ENCODE results near the gene CCNJL.

Gene CCNJL, protein sequence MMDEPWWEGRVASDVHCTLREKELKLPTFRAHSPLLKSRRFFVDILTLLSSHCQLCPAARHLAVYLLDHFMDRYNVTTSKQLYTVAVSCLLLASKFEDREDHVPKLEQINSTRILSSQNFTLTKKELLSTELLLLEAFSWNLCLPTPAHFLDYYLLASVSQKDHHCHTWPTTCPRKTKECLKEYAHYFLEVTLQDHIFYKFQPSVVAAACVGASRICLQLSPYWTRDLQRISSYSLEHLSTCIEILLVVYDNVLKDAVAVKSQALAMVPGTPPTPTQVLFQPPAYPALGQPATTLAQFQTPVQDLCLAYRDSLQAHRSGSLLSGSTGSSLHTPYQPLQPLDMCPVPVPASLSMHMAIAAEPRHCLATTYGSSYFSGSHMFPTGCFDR

DNA sequence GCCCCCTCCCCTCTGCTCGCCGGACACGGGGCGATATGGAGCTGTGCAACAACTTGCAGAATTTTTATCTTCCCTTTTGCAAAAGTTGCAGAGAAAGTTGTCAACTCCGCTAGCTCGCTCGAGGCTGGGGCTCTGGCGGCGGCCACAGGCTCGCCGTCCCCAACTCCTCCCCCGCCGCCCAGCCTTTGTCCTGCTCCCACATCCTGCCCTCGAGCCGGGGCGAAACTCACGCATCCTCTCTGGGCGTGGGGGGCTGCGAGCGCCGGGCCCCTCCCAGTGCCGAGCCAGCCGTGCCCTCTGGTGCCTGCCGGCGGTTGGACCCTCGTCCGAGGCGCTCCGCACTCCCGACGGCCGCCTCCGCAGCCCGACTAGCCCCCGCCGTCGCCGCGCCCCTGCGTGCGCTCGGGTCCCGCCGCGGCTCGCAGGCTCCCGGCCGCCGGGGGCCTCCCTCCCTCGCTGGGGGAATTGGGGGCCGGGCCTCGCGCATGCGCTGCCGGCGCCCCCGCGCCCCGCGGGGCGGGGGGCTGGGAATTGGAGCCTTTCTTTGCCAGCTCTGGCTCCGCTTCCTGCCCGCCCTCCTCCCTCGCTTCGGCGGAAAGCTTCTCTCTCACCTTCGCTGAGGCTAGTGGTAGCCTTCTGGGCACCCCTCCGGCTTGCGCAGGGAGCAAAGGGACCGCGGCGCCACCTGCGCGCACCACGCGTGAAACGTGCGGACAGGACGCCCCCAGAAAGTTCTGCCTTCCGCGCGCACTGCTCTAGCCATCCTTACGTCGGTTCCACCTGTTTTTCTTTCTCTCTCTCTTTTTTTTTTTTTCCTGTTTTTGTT is at the start of gene CCNJL:
TSS of gene CCNJL (minus strand) at position 431 of the 826 bp plus-strand sequence. CDS start 641 bp downstream, outside the sequence.
- TF ChIP-seq, protein P1, sequence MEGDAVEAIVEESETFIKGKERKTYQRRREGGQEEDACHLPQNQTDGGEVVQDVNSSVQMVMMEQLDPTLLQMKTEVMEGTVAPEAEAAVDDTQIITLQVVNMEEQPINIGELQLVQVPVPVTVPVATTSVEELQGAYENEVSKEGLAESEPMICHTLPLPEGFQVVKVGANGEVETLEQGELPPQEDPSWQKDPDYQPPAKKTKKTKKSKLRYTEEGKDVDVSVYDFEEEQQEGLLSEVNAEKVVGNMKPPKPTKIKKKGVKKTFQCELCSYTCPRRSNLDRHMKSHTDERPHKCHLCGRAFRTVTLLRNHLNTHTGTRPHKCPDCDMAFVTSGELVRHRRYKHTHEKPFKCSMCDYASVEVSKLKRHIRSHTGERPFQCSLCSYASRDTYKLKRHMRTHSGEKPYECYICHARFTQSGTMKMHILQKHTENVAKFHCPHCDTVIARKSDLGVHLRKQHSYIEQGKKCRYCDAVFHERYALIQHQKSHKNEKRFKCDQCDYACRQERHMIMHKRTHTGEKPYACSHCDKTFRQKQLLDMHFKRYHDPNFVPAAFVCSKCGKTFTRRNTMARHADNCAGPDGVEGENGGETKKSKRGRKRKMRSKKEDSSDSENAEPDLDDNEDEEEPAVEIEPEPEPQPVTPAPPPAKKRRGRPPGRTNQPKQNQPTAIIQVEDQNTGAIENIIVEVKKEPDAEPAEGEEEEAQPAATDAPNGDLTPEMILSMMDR (IDR thresholded peaks at IDR 0.05; ENCODE audit: low read depth, low read length, missing control alignments), result no peak
- no peak for DNase-seq (ENCODE audit: low read depth)
- peak within 1 kb of the TSS; percentile 49 for H3K4me3 ChIP-seq (ENCODE audit: low read depth, low read length)

DNA sequence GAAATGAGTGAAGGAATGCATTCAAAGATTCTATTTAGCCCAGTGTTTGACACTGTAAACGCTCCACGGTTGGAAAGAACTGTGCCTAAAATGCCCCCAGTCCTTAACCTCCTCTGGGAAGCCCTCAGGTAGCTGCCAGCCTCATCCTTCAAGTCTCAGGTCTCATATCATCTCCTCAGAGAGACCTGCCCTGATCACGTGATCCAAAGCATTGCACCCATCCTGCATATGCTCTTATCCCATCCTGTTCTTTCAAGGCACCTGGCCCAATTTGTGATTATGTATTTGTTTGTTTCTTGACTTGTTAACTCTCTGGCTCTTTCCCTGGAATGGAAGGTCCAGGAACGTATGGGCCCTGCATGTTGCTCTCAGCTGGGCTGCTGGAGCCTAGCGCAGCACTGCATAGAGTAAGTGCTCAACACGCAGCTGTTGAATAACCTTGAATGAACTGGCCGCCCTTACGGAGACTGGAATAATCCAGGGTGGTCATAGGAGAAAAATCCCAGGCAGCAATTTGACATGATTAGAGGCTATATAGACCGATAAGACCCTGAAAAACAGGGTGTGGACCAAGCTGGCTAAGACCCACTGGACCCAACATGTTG is 49.4 kb upstream of the CCNJL start:
- TF ChIP-seq, protein P1 (IDR thresholded peaks at IDR 0.05; ENCODE audit: low read depth, low read length, missing control alignments), result no peak
- no peak for DNase-seq (ENCODE audit: low read depth)
- H3K4me3 ChIP-seq (ENCODE audit: low read depth, low read length), result no peak overlapping the region

GRCh38 chr5:160360310-160360709 is 47.9 kb upstream of the CCNJL start:
- H3K4me3 ChIP-seq (ENCODE audit: low read depth, low read length), result no peak overlapping the region
- DNase-seq (ENCODE audit: low read depth), result no peak
- TF ChIP-seq, protein P1 (IDR thresholded peaks at IDR 0.05; ENCODE audit: low read depth, low read length, missing control alignments), result peak; percentile 2

- no peak for DNase-seq (ENCODE audit: low read depth)
Observed at GRCh38 chr5:160359816-160360215, 47.5 kb upstream of the CCNJL start.

GRCh38 chr5:160359242-160359641 is 46.9 kb upstream of the CCNJL start:
- no peak for DNase-seq (ENCODE audit: low read depth)
- H3K4me3 ChIP-seq (ENCODE audit: low read depth, low read length), result no peak overlapping the region
- TF ChIP-seq, protein P1 (IDR thresholded peaks at IDR 0.05; ENCODE audit: low read depth, low read length, missing control alignments), result no peak

More at GRCh38 chr5:160359816-160360215, 47.5 kb upstream of the CCNJL start:
- TF ChIP-seq, protein P1 (IDR thresholded peaks at IDR 0.05; ENCODE audit: low read depth, low read length, missing control alignments), result no peak
- no peak overlapping the region for H3K4me3 ChIP-seq (ENCODE audit: low read depth, low read length)

GRCh38 chr5:160357861-160358411 is 45.6 kb upstream of the CCNJL start:
- DNase-seq (ENCODE audit: low read depth), result no peak
- H3K4me3 ChIP-seq (ENCODE audit: low read depth, low read length), result no peak overlapping the region
- TF ChIP-seq, protein P1 (IDR thresholded peaks at IDR 0.05; ENCODE audit: low read depth, low read length, missing control alignments), result no peak
